Upper lobe of left lung (tissue), 4 donors: ENCODE results near the gene CBLB.

Experiments
- POLR2A ChIP-seq, 4 donors: fragments of 450-650 bp; IDR thresholded peaks; one replicate each; pipeline ENCODE4 v1.5.1; 2016 to 2017; ENCODE audit warnings: antibody characterized with exemption in 4 of 4, mild to moderate bottlenecking in 2 of 4
- TF ChIP-seq, protein P1 (sequence below), 6 experiments: fragments of 450-650 bp in 4 of 6; fragments of 200-600 bp in 2 of 6; sonication (generic) in 2 of 6; IDR thresholded peaks; one replicate each; pipeline ENCODE4 v1.5.1; 2016 to 2019; ENCODE audit warnings: antibody characterized with exemption in 6 of 6

DNA sequence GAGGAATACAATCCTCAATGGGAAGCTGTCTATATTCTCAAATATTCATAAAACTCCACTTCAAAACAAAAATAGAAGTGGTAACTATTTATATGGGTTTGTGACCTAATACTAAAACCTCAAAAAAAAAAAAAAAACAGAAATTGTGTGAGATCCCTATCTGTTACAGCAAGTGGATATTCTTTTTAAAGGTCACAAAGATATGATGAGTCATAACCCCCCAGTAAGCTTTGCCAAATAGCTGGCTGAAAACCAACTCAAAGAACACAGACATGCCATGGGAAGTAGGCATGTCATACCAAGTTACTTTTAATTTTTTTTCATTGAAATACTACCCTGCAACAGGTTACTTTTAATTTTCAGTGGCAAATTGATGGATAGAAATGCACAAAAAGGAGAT is 62.5 kb downstream of the CBLB start:
- TF ChIP-seq, protein P1, sequence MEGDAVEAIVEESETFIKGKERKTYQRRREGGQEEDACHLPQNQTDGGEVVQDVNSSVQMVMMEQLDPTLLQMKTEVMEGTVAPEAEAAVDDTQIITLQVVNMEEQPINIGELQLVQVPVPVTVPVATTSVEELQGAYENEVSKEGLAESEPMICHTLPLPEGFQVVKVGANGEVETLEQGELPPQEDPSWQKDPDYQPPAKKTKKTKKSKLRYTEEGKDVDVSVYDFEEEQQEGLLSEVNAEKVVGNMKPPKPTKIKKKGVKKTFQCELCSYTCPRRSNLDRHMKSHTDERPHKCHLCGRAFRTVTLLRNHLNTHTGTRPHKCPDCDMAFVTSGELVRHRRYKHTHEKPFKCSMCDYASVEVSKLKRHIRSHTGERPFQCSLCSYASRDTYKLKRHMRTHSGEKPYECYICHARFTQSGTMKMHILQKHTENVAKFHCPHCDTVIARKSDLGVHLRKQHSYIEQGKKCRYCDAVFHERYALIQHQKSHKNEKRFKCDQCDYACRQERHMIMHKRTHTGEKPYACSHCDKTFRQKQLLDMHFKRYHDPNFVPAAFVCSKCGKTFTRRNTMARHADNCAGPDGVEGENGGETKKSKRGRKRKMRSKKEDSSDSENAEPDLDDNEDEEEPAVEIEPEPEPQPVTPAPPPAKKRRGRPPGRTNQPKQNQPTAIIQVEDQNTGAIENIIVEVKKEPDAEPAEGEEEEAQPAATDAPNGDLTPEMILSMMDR (IDR thresholded peaks at IDR 0.05): no peak
- no peak for TF ChIP-seq POLR2A (IDR thresholded peaks at IDR 0.05)
